Measurements from ENCODE around the gene CNTRL.

CNTRL gene

DNA sequence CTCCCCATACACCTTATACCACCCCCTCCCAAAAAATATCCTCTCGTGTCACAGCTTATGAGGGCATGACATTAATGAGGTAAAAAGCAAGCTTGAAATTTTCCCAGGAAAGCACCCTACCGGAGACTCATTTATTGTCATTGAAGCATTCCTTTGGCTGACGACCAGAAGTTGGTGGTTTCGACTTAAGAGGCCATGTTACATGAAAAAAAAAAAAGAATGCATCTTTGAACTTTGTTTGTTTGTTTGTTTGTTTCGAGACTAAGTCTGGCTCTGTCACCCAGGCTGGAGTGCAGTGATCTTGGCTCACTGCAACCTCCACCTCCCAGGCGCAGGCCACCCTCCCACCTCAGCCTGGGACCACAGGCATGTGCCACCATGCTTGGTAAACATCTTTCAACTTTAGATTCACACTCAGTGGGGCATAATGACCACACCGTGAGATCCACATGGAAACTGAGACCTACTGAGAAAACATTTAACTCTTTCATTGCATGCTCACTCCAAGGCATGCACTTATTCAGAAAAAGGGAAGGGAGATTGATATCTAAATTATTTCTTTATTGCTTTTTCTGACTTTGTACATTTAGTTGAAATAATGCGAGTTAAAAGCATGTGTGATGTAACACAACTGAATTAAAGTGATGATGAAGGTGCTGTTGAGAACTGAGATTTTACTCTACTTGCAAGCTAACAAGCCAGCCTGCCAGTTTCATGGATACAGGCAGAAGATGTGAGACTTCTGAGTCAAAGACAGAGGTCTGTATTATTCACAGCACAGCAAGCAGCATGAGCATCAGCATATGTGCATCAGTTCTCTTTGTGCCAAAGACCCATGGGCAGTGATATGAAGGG lies 132.0 kb downstream of the CNTRL start:
- DNase-seq, result no peak

DNA sequence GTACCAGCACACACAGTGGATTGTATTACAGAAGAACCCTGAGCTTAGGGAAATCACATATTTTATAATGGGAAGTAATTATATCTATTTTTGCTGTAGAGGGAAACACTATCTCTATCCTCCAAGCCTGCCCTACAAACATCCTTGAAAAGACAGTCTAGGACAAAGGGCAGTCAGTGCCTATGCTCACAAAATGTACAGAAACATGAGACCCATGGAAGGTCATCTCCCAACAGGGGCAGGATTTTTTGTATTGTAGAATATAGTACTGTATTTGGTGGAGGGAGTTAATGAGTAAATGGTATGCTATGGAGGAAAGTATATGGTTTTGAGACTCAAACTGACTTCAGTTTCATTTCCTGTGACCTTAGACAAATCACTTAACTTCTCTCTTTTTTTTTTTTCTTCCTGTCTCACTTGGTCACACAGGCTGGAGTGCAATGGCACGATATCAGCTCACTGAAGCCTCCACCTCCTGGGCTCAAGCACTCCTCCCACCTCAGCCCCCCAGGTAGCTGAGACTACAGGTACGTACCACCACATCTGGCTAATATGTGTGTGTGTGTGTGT lies 132.7 kb downstream of the CNTRL start:
- no peak for DNase-seq

DNA sequence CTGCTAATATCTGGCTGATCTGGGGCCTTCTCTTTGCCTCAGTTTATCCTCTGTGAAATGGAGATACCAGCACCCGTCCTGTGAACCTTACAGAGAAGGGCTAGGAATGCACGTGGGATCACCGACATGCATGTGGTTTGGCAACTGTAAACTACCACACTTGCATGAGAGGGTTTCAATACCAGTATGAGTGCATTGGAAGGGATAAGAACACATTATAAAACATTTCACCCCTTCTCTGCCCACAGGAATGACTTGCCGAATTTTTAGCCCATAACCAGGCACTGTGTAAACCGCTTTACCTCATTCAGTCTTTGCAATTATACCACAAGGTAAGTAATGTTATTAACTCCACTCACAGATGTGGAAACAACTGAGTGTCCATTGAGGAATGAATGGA lies 135.8 kb downstream of the CNTRL start:
- no peak for DNase-seq

DNA sequence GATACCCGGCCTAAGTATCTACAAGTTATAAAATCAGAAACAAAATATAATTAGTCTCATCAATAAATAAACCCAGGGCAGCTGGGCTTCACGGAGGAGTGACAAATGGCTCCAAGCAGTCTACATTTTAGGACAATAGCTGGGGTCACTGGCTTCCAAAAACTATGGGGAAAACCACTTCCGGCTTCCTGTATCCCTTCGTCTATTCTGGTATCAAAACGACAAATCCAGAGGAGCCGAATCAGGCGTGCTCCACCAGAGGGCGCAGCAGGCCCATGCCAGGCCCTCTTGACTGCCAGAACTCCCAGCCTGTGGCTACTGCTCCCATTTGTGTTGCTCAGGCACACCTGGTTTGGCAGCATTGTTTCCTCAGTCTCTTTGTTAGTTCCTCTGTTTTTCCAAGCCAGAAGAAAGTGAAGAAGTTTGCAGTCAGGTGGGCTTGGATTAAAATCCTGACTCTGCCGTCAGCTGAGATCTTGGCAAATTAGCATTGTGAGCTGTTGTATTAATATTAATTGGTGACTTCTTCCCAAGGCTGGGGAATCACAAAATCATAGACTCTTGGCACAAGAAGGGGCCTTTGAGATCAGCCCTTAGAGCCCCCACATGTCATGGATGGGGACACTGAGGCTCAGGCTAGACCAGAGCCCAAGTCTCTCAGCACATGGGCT lies 138.5 kb downstream of the CNTRL start:
- peak; percentile 70 for DNase-seq

DNA sequence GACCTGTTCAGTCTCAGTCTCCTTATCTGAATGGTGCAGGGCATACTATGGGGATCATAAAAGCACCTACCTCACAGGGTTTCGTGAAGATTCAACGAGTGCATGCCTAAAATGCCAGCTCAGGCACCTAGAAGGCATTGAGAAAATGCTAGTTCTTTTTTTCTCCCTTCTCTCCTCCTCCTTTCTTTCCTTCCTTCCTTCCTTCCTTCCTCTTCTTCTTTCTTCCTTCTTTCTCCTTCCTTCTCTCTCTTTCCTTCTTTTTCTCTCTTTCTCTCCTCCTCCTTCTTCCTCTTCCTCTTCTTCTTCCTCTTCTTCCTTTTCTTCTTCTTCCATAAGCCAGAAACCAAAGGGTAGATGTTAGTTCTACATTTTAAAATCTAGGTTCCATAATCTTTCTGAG lies 139.2 kb downstream of the CNTRL start:
- no peak for DNase-seq

GRCh38 chr9:121216271-121216805 lies 141.6 kb downstream of the CNTRL start:
- no peak for DNase-seq

GRCh38 chr9:121217609-121218292 lies 143.0 kb downstream of the CNTRL start:
- DNase-seq, result no peak

- no peak for DNase-seq
Observed at GRCh38 chr9:121218357-121219027, 143.7 kb downstream of the CNTRL start.

- DNase-seq, result no peak
Observed at GRCh38 chr9:121219530-121219929, 144.8 kb downstream of the CNTRL start.

- no peak for DNase-seq
Observed at GRCh38 chr9:121220996-121221663, 146.4 kb downstream of the CNTRL start.

DNA sequence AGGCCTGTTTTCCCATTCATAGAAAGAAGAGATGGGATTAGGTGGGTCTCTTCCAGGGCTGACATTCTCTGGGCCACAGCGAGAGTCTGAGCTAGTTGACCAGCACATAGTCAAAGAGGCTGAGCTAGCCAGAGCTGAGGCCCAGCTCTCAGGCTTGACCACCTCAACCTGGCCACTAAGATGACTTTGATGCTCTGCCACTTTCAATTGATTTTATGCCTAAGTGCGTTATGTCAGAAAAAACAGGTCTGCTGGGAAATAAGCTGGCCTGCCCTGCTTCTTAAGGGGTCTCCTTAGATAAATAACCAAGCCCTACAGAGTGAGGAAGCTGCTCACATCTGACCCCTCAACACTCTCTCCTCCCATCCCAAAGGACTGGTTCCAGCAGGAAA lies 146.9 kb downstream of the CNTRL start:
- no peak for DNase-seq

GRCh38 chr9:121222524-121223171 lies 147.9 kb downstream of the CNTRL start:
- no peak for DNase-seq

DNA sequence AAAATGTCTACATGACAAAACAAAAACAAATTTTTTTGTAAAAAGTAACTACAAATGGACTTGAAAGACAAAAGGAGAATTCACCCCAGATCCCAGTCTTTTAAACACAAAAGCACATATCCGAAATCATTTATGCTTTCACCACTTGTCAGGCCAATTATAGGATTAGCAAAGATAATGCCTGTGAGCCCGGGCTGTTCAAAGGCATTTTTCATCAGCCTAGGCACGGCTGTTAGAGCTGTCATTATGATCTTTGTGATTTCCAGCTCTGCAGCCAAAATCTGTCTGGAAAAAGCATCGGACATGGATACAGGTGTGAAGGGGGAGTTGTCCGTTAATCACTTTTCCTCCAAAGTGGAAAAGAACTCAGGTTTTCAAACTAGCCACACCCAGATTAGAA lies 150.5 kb downstream of the CNTRL start:
- no peak for DNase-seq

DNA sequence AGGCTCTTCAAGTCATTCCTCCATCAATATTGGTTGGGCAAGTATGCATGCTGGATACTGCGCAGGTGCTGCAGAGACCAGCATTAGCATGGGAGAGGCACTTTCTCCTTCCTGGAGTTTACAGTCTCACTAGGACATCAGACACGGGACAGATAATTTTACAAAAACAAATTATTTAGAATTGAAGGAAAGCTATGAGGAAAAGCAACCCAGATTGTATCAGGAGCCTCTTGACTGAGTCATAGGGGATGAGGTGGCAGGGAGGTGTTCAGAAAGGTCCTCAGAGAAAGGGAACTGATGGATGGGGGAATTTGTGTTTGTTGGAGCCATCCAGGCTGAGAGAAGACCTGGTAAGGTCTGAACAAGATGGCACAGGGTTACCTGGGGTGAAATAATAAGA lies 151.4 kb downstream of the CNTRL start:
- no peak for DNase-seq
